GM21526 (cell line): Measurements from ENCODE around the gene TGFB1I1.

Experiments
- ATAC-seq: cut with Tn5 transposase; IDR thresholded peaks from one replicate; pipeline ENCODE4 v1.9.1; 2021; ENCODE audit warnings: moderate library complexity; ENCODE audit not compliant: unreplicated experiment, low FRiP score

Gene TGFB1I1

GRCh38 chr16:31451681-31452351 is 20.1 kb upstream of the TGFB1I1 start:
- no peak for ATAC-seq

GRCh38 chr16:31452631-31453106 is 19.3 kb upstream of the TGFB1I1 start:
- ATAC-seq, result no peak

- no peak for ATAC-seq
Measured at GRCh38 chr16:31453255-31454204, 18.4 kb upstream of the TGFB1I1 start.

- no peak for ATAC-seq
Measured at GRCh38 chr16:31455601-31456314, 16.2 kb upstream of the TGFB1I1 start.

- ATAC-seq, result no peak
Measured at GRCh38 chr16:31456988-31457360, 15.0 kb upstream of the TGFB1I1 start.

GRCh38 chr16:31458073-31458843 is 13.7 kb upstream of the TGFB1I1 start:
- peak; percentile 1 for ATAC-seq

GRCh38 chr16:31458844-31459686 is 12.9 kb upstream of the TGFB1I1 start, which contains the start of gene ARMC5:
TSS of gene ARMC5 (plus strand) at chr16:31459501. CDS start at chr16:31459525, 24 bp downstream.
- peak; percentile 73 for ATAC-seq

GRCh38 chr16:31459687-31460581 is 12.0 kb upstream of the TGFB1I1 start:
- peak; percentile 62 for ATAC-seq

- no peak for ATAC-seq
Measured at GRCh38 chr16:31460582-31461002, 11.4 kb upstream of the TGFB1I1 start.

- no peak for ATAC-seq
Measured at GRCh38 chr16:31461201-31461920, 10.6 kb upstream of the TGFB1I1 start.

GRCh38 chr16:31461921-31462804 is 9.8 kb upstream of the TGFB1I1 start:
- no peak for ATAC-seq

GRCh38 chr16:31464348-31464769 is 7.6 kb upstream of the TGFB1I1 start:
- no peak for ATAC-seq

GRCh38 chr16:31464781-31465260 is 7.1 kb upstream of the TGFB1I1 start:
- ATAC-seq, result no peak

GRCh38 chr16:31465788-31466370 is 6.1 kb upstream of the TGFB1I1 start:
- ATAC-seq, result no peak

- ATAC-seq, result no peak
Measured at GRCh38 chr16:31466381-31466841, 5.5 kb upstream of the TGFB1I1 start.
